Neural cell (in vitro differentiated cells): Measurements from ENCODE around the gene HS1BP3. TPM values are rescaled to one million over a fixed set of nuclear protein-coding genes. Genes with fewer than 3 reads are reported as not detected.

Experiments used
- H2AFZ ChIP-seq: fragments of 200-600, 300-800 bp; sonication (generic), shearing (Covaris generic); 2 replicates; pipeline ENCODE4 v1.6.0; 2014; ENCODE audit warnings: low read depth, mild to moderate bottlenecking, antibody characterized with exemption, low read length, moderate library complexity
- H3F3A ChIP-seq: fragments of 200-600 bp; shearing (Covaris generic); 2 replicates; pipeline ENCODE4 v1.6.1; 2016; ENCODE audit warnings: mild to moderate bottlenecking, moderate library complexity, mixed read lengths, antibody characterized with exemption, low read length; ENCODE audit not compliant: insufficient read depth, poor library complexity, severe bottlenecking
- H3K27ac ChIP-seq: fragments of 200-600, 300-800 bp; sonication (generic), shearing (Covaris generic); 2 replicates; pipeline ENCODE4 v1.5.1; 2014; ENCODE audit warnings: mild to moderate bottlenecking, low read length, moderate library complexity
- H3K27me3 ChIP-seq: fragments of 300-800, 200-600 bp; sonication (generic), shearing (Covaris generic); 2 replicates; pipeline ENCODE4 v1.6.0; 2014; ENCODE audit warnings: mild to moderate bottlenecking, low read depth, low read length, moderate library complexity; ENCODE audit not compliant: insufficient read depth
- H3K36me3 ChIP-seq: fragments of 300-800, 200-600 bp; sonication (generic), shearing (Covaris generic); 2 replicates; pipeline ENCODE4 v1.5.1; 2014; ENCODE audit warnings: mild to moderate bottlenecking, antibody characterized with exemption, low read length, moderate library complexity; ENCODE audit not compliant: insufficient read depth
- H3K4me2 ChIP-seq: fragments of 300-800, 200-600 bp; sonication (generic), shearing (Covaris generic); 2 replicates; pipeline ENCODE4 v1.6.0; 2014; ENCODE audit warnings: mild to moderate bottlenecking, low read length
- H3K4me3 ChIP-seq: fragments of 300-800, 200-600 bp; sonication (generic), shearing (Covaris generic); 2 replicates; pipeline ENCODE4 v1.5.1; 2014; ENCODE audit warnings: mild to moderate bottlenecking, low read length, moderate library complexity
- H3K79me2 ChIP-seq: fragments of 200-600 bp; shearing (Covaris generic); replicated peaks from 2 replicates; pipeline ENCODE4 v1.6.0; 2014; ENCODE audit warnings: mild to moderate bottlenecking, low read length, moderate library complexity; ENCODE audit not compliant: insufficient read depth
- H3K9ac ChIP-seq: fragments of 300-800, 200-600 bp; sonication (generic), shearing (Covaris generic); 2 replicates; pipeline ENCODE4 v1.6.1; 2016; ENCODE audit warnings: mild to moderate bottlenecking, low read length, mixed read lengths
- H3K9me2 ChIP-seq: fragments of 200-600 bp; shearing (Covaris generic); 2 replicates; pipeline ENCODE4 v1.6.1; 2016; ENCODE audit warnings: mild to moderate bottlenecking, low read length, mixed read lengths; ENCODE audit not compliant: insufficient read depth
- H3K9me3 ChIP-seq: fragments of 200-600, 300-800 bp; sonication (generic), shearing (Covaris generic); 2 replicates; pipeline ENCODE4 v1.6.1; 2016; ENCODE audit warnings: mild to moderate bottlenecking, mixed run types, low read length, moderate library complexity, mixed read lengths
- H4K20me1 ChIP-seq: fragments of 200-600 bp; shearing (Covaris generic); 2 replicates; pipeline ENCODE4 v1.6.1; 2016; ENCODE audit warnings: mild to moderate bottlenecking, mixed run types; ENCODE audit not compliant: insufficient read depth
- CTCF ChIP-seq: fragments of 450-650 bp; IDR thresholded peaks from 2 replicates; pipeline ENCODE4 v1.5.1; 2014; ENCODE audit warnings: antibody characterized with exemption, mild to moderate bottlenecking, moderate library complexity; ENCODE audit not compliant: poor library complexity, severe bottlenecking
- EP300 ChIP-seq: fragments of 450-650 bp; conservative IDR thresholded peaks from 2 replicates; pipeline ENCODE4 v1.6.1; 2014; ENCODE audit warnings: antibody characterized with exemption, mild to moderate bottlenecking, moderate library complexity; ENCODE audit not compliant: poor library complexity, severe bottlenecking
- EZH2 ChIP-seq: fragments of 200-600, 300-800 bp; shearing (Covaris generic), sonication (generic); IDR thresholded peaks from 2 replicates; pipeline ENCODE4 v1.6.1; 2014; ENCODE audit warnings: antibody characterized with exemption, low read length, borderline replicate concordance, mild to moderate bottlenecking; ENCODE audit not compliant: insufficient read depth, poor library complexity, severe bottlenecking
- MXI1 ChIP-seq: fragments of 450-650 bp; conservative IDR thresholded peaks from 2 replicates; pipeline ENCODE4 v1.6.1; 2014; ENCODE audit warnings: antibody characterized with exemption, mild to moderate bottlenecking; ENCODE audit not compliant: poor library complexity, severe bottlenecking
- POLR2AphosphoS5 ChIP-seq: IDR thresholded peaks from 2 replicates; pipeline ENCODE4 v1.6.1; 2012
- RAD21 ChIP-seq: fragments of 450-650 bp; conservative IDR thresholded peaks from 2 replicates; pipeline ENCODE4 v1.6.1; 2014; ENCODE audit warnings: antibody characterized with exemption, mild to moderate bottlenecking, moderate library complexity
- REST ChIP-seq: IDR thresholded peaks from 2 replicates; pipeline ENCODE4 v1.6.1; 2012; ENCODE audit warnings: borderline replicate concordance
- SMC3 ChIP-seq: fragments of 450-650 bp; conservative IDR thresholded peaks from 2 replicates; pipeline ENCODE4 v1.6.1; 2014; ENCODE audit warnings: antibody characterized with exemption, mild to moderate bottlenecking, moderate library complexity; ENCODE audit not compliant: poor library complexity
- TAF1 ChIP-seq: IDR thresholded peaks from 2 replicates; pipeline ENCODE4 v1.6.1; 2012; ENCODE audit warnings: low read depth
- polyA plus RNA-seq: library from polyadenylated mRNA; depleted of rRNA; stranded (reverse); fragments of >200 nt; gene quantifications from 2 replicates; pipeline ENCODE4 v1.2.3, GENCODE V29; 2014

HS1BP3 gene
- polyA plus RNA-seq, 1 donor from 2014 or later, result 8.9 TPM

- Histone ChIP-seq H3K4me3 (no peak overlapping the region), H3K9ac (no peak overlapping the region), H3K27ac (no peak overlapping the region), H3K9me2 (no peaks in the 10 kb centered on the region), H3K9me3 (no peaks in the 10 kb centered on the region), H3K27me3 (no peaks in the 10 kb centered on the region), H3K79me2 (no peaks in the 10 kb centered on the region), H3K36me3 (no peaks in the 10 kb centered on the region), H3F3A (no peaks in the 10 kb centered on the region), H4K20me1 (no peaks in the 10 kb centered on the region), H3K4me2 (no peak overlapping the region), H2AFZ (no peak overlapping the region)
- TF ChIP-seq MXI1 (no peak), RAD21 (no peak), CTCF (no peak), TAF1 (no peak)
Measured at GRCh38 chr2:20652141-20652540, 1.2 kb upstream of the HS1BP3 start.

- peak overlapping the region; percentile 87 for H3K9ac ChIP-seq
- H2AFZ ChIP-seq, result peak overlapping the region; percentile 99
- H3K4me3 ChIP-seq, result peak overlapping the region; percentile 85
- TF ChIP-seq REST, result no peak
- no peak for TF ChIP-seq RAD21
- no peak for TF ChIP-seq MXI1
- no peak for TF ChIP-seq EP300
- TF ChIP-seq SMC3, result no peak
- TF ChIP-seq TAF1, result no peak
- TF ChIP-seq POLR2AphosphoS5, result no peak
- no peak for TF ChIP-seq CTCF
- no peak for TF ChIP-seq EZH2
- no peaks in the 10 kb centered on the region for H3K79me2 ChIP-seq
- H4K20me1 ChIP-seq, result no peaks in the 10 kb centered on the region
- H3K27ac ChIP-seq, result peak overlapping the region; percentile 72
- H3K4me2 ChIP-seq, result peak overlapping the region; percentile 59
- H3K9me3 ChIP-seq, result no peaks in the 10 kb centered on the region
- no peaks in the 10 kb centered on the region for H3F3A ChIP-seq
- no peaks in the 10 kb centered on the region for H3K9me2 ChIP-seq
- no peaks in the 10 kb centered on the region for H3K36me3 ChIP-seq
- no peaks in the 10 kb centered on the region for H3K27me3 ChIP-seq
Measured at GRCh38 chr2:20651731-20652099, 817 bp upstream of the HS1BP3 start.
